HEK293 (cell line): Measurements from ENCODE around the gene MMD2.
A peak's percentile ranks its signal among the peaks of the same experiment; 100 is the strongest.
"Not testable (repeated sequence)": the region's sequence is repeated elsewhere in the genome, so short reads cannot be mapped to it uniquely, and the experiment has no call there.

Experiments used
- CTCF ChIA-PET: fragments of 350-600 bp; formaldehyde crosslinking; extraction: SDS; loops from one replicate; lab custom pipeline; 2021; ENCODE audit warnings: antibody characterized with exemption; lab: Yijun Ruan, JAX
- POLR2A ChIA-PET: fragments of 300-600 bp; formaldehyde crosslinking; extraction: SDS; loops from one replicate; lab custom pipeline; 2020; ENCODE audit warnings: antibody characterized with exemption, inconsistent platforms; lab: Yijun Ruan, JAX
- H3K27ac ChIP-seq: fragments of 200-500 bp; sonication (Bioruptor generic); 2 replicates; pipeline ENCODE4 v1.5.1; 2014; ENCODE audit warnings: low read depth, low read length, control low read depth, inconsistent platforms; ENCODE audit errors: extremely low read depth
- H3K36me3 ChIP-seq, 2 experiments: fragments of 200-500 bp in 1 of 2; sonication (Bioruptor generic) in 1 of 2; 1 replicate in 1 of 2; 2 replicates in 1 of 2; pipeline ENCODE4 v1.5.1; 2014 to 2017; ENCODE audit warnings: inconsistent platforms in 2 of 2, low read length in 2 of 2; ENCODE audit not compliant: control insufficient read depth in 2 of 2, insufficient read depth in 1 of 2
- H3K4me1 ChIP-seq: fragments of 200-500 bp; sonication (Bioruptor generic); 2 replicates; pipeline ENCODE4 v1.5.1; 2014; ENCODE audit warnings: mild to moderate bottlenecking, low read length, inconsistent platforms; ENCODE audit not compliant: control insufficient read depth, insufficient read depth
- H3K4me3 ChIP-seq: 2 replicates; pipeline ENCODE4 v1.5.1; 2011; ENCODE audit warnings: low read depth, mild to moderate bottlenecking, control low read depth, low read length, moderate library complexity
- H3K9me3 ChIP-seq: fragments of 200-500 bp; sonication (Bioruptor generic); 2 replicates; pipeline ENCODE4 v1.5.1; 2014; ENCODE audit warnings: low read depth, low read length, inconsistent platforms; ENCODE audit not compliant: control insufficient read depth, insufficient read depth
- IKZF3 ChIP-seq: fragments of 450-650 bp; IDR thresholded peaks from 2 replicates; pipeline ENCODE4 v1.5.0; 2018; ENCODE audit warnings: missing biosample characterization, mild to moderate bottlenecking, missing genetic modification characterization, moderate library complexity
- KLF10 ChIP-seq: fragments of 450-650 bp; IDR thresholded peaks from 2 replicates; pipeline ENCODE4 v1.5.1; 2018; ENCODE audit warnings: missing biosample characterization, mild to moderate bottlenecking, missing genetic modification characterization
- WT1 ChIP-seq: fragments of 450-650 bp; formaldehyde crosslinking; IDR thresholded peaks from 2 replicates; pipeline ENCODE4 v1.5.1; 2016; ENCODE audit warnings: missing biosample characterization, missing genetic modification characterization
- ZNF184 ChIP-seq: fragments of 450-650 bp; IDR thresholded peaks from 2 replicates; pipeline ENCODE4 v1.5.1; 2018; ENCODE audit warnings: missing biosample characterization, mild to moderate bottlenecking, missing genetic modification characterization
- ZNF266 ChIP-seq: fragments of 450-650 bp; formaldehyde crosslinking; IDR thresholded peaks from 2 replicates; pipeline ENCODE4 v1.5.1; 2016; ENCODE audit warnings: missing biosample characterization, missing genetic modification characterization, low read depth
- ZNF416 ChIP-seq: fragments of 450-650 bp; formaldehyde crosslinking; IDR thresholded peaks from 2 replicates; pipeline ENCODE4 v1.5.1; 2016; ENCODE audit warnings: missing biosample characterization, missing genetic modification characterization
- ZSCAN16 ChIP-seq: fragments of 450-650 bp; formaldehyde crosslinking; IDR thresholded peaks from 2 replicates; pipeline ENCODE4 v1.5.1; 2016; ENCODE audit warnings: missing biosample characterization, missing genetic modification characterization
- TF ChIP-seq, protein P1 (sequence below): fragments of 450-650 bp; formaldehyde crosslinking; IDR thresholded peaks from 2 replicates; pipeline ENCODE4 v1.5.1; 2016; ENCODE audit warnings: missing biosample characterization, missing genetic modification characterization
- TF ChIP-seq, protein P2 (sequence below): fragments of 450-650 bp; formaldehyde crosslinking; IDR thresholded peaks from 2 replicates; pipeline ENCODE4 v1.5.0; 2017; ENCODE audit warnings: missing biosample characterization, missing genetic modification characterization, borderline replicate concordance
- TF ChIP-seq, protein P3 (sequence below): fragments of 450-650 bp; formaldehyde crosslinking; IDR thresholded peaks from 2 replicates; pipeline ENCODE4 v1.5.1; 2016; ENCODE audit warnings: missing biosample characterization, missing genetic modification characterization, borderline replicate concordance

The MMD2 gene

DNA sequence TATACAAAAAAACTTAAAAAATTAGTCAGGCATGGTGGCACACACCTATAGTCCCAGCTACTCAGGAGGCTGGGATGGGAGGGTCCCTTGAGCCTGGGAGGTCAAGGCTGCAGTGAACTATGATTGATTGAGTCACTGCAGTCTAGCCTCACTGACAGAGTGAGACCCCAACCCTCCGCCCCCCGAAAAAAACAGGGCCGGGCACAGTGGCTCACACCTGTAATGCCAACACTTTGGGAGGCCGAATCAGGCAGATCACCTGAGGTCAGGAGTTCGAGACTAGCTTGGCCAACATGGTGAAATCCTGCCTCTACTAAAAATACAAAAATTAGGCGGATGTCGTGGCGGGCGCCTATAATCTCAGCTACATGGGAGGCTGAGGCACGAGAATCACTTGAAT is 13.5 kb upstream of the MMD2 start:
- not testable (repeated sequence) for H3K4me1 ChIP-seq, H3K9me3 ChIP-seq, H3K4me3 ChIP-seq, H3K27ac ChIP-seq
- ChIA-PET CTCF (interaction anchor here (0.7 kb wide), 1 partner anchor 116 kb away, joined by 4 read pairs; no protein-coding TSS in a partner anchor), POLR2A (interaction anchor here (0.6 kb wide), 1 partner anchor 165 kb away, joined by 5 read pairs; no protein-coding TSS in a partner anchor)
- H3K36me3 ChIP-seq = peaks cover 9 to 14% of the 10 kb centered on the region in 2 experiments

DNA sequence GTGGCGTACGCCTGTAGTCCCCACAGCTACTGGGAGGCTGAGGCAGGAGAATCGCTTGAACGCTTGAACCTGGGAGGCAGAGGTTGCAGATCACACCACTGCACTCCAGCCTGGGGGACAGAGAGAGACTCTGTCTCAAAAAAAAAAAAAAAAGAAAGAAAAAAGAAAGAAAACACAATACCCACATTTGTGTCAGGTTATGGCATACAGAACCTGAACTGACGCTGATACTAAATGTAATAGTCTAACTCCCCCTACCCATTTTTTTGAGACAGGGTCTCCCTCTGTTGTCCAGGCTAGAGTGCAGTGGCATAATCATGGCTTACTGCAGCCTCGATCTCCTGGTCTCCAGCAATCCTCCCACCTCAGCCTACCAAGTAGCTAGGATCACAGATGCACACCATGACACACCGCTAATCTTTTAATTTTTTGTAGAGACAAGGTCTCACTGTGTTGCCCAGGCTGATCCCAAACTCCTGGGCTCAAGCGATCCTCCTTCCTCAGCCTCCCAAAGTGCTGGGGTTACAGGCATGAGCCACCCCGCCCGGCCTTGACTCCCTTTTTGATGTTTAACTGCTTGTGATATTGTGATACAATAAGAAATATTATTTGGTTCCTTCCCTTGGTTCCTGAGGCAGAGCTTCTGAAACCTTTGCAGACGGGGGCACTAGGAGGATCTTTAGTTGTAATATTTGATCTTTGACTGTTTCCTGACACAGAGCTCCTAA is 6.5 kb upstream of the MMD2 start:
- Histone ChIP-seq H3K36me3 (no peaks in the 10 kb centered on the region), H3K27ac (no peak overlapping the region), H3K4me3 (no peak overlapping the region), H3K9me3 (no peaks in the 10 kb centered on the region), H3K4me1 (no peaks in the 10 kb centered on the region)
- ChIA-PET CTCF (interaction anchor here (0.9 to 1.5 kb wide), 2 partner anchors 8 kb away, joined by 4 to 9 read pairs; no protein-coding TSS in a partner anchor), POLR2A (interaction anchor here (0.7 kb wide), 1 partner anchor 1248 kb away, joined by 4 read pairs; no protein-coding TSS in a partner anchor)
- TF ChIP-seq, protein P1, sequence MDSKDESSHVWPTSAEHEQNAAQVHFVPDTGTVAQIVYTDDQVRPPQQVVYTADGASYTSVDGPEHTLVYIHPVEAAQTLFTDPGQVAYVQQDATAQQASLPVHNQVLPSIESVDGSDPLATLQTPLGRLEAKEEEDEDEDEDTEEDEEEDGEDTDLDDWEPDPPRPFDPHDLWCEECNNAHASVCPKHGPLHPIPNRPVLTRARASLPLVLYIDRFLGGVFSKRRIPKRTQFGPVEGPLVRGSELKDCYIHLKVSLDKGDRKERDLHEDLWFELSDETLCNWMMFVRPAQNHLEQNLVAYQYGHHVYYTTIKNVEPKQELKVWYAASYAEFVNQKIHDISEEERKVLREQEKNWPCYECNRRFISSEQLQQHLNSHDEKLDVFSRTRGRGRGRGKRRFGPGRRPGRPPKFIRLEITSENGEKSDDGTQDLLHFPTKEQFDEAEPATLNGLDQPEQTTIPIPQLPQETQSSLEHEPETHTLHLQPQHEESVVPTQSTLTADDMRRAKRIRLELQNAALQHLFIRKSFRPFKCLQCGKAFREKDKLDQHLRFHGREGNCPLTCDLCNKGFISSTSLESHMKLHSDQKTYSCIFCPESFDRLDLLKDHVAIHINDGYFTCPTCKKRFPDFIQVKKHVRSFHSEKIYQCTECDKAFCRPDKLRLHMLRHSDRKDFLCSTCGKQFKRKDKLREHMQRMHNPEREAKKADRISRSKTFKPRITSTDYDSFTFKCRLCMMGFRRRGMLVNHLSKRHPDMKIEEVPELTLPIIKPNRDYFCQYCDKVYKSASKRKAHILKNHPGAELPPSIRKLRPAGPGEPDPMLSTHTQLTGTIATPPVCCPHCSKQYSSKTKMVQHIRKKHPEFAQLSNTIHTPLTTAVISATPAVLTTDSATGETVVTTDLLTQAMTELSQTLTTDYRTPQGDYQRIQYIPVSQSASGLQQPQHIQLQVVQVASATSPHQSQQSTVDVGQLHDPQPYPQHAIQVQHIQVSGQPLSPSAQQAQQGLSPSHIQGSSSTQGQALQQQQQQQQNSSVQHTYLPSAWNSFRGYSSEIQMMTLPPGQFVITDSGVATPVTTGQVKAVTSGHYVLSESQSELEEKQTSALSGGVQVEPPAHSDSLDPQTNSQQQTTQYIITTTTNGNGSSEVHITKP (tag by site-specific recombination) = peak; percentile 51
- TF ChIP-seq KLF10 (tag by site-specific recombination) (no peak), ZSCAN16 (tag by site-specific recombination) (no peak), WT1 (tag by site-specific recombination) (no peak)
- TF ChIP-seq, protein P2, sequence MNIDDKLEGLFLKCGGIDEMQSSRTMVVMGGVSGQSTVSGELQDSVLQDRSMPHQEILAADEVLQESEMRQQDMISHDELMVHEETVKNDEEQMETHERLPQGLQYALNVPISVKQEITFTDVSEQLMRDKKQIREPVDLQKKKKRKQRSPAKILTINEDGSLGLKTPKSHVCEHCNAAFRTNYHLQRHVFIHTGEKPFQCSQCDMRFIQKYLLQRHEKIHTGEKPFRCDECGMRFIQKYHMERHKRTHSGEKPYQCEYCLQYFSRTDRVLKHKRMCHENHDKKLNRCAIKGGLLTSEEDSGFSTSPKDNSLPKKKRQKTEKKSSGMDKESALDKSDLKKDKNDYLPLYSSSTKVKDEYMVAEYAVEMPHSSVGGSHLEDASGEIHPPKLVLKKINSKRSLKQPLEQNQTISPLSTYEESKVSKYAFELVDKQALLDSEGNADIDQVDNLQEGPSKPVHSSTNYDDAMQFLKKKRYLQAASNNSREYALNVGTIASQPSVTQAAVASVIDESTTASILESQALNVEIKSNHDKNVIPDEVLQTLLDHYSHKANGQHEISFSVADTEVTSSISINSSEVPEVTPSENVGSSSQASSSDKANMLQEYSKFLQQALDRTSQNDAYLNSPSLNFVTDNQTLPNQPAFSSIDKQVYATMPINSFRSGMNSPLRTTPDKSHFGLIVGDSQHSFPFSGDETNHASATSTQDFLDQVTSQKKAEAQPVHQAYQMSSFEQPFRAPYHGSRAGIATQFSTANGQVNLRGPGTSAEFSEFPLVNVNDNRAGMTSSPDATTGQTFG (tag by site-specific recombination) = no peak

DNA sequence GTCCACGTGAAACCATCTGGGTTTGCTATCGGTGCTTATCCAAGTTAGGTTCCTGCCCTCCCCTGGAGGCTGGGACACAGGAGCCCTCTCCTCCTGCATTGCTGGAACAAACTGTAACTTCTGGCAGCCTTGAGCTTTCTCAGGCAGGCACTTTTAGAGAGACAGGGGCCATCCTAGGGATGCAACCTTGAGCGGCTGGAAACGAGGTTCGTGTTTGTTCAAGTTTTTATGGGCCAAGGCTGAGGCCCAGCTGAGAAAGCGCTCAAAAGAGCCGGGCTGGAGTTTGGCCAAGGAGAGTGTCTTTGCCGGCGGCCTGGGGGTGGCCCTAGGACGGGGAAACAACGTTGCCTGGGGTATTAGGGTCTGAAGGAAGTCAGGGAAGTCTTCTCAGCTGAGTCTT is 5.5 kb upstream of the MMD2 start:
- Histone ChIP-seq H3K27ac (no peak overlapping the region), H3K36me3 (no peaks in the 10 kb centered on the region), H3K4me1 (no peaks in the 10 kb centered on the region), H3K9me3 (no peaks in the 10 kb centered on the region), H3K4me3 (no peak overlapping the region)
- ChIA-PET POLR2A (interaction anchor here (0.7 kb wide), 1 partner anchor 1247 kb away, joined by 4 read pairs; no protein-coding TSS in a partner anchor), CTCF (interaction anchor here (1.5 kb wide), 1 partner anchor 9 kb away, joined by 9 read pairs; no protein-coding TSS in a partner anchor)
- TF ChIP-seq, protein P3, sequence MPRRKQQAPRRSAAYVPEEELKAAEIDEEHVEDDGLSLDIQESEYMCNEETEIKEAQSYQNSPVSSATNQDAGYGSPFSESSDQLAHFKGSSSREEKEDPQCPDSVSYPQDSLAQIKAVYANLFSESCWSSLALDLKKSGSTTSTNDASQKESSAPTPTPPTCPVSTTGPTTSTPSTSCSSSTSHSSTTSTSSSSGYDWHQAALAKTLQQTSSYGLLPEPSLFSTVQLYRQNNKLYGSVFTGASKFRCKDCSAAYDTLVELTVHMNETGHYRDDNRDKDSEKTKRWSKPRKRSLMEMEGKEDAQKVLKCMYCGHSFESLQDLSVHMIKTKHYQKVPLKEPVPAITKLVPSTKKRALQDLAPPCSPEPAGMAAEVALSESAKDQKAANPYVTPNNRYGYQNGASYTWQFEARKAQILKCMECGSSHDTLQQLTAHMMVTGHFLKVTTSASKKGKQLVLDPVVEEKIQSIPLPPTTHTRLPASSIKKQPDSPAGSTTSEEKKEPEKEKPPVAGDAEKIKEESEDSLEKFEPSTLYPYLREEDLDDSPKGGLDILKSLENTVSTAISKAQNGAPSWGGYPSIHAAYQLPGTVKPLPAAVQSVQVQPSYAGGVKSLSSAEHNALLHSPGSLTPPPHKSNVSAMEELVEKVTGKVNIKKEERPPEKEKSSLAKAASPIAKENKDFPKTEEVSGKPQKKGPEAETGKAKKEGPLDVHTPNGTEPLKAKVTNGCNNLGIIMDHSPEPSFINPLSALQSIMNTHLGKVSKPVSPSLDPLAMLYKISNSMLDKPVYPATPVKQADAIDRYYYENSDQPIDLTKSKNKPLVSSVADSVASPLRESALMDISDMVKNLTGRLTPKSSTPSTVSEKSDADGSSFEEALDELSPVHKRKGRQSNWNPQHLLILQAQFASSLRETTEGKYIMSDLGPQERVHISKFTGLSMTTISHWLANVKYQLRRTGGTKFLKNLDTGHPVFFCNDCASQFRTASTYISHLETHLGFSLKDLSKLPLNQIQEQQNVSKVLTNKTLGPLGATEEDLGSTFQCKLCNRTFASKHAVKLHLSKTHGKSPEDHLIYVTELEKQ (tag by site-specific recombination) = no peak
- no peak for TF ChIP-seq ZNF184 (tag by site-specific recombination)
- TF ChIP-seq ZNF416 = no peak
- TF ChIP-seq ZNF266 = no peak
- TF ChIP-seq IKZF3 (tag by site-specific recombination) = no peak
- TF ChIP-seq, all 188 proteins: peak for 0
